HG03432 (cell line): ENCODE measurements around the gene PLD3.
"Not testable (repeated sequence)": the region's sequence is repeated elsewhere in the genome, so short reads cannot be mapped to it uniquely, and the experiment has no call there.

Source experiments
- ATAC-seq: cut with Tn5 transposase; IDR thresholded peaks from one replicate; pipeline ENCODE4 v1.9.1; 2021; ENCODE audit warnings: mild to moderate bottlenecking, moderate library complexity; ENCODE audit not compliant: unreplicated experiment

PLD3 gene

DNA sequence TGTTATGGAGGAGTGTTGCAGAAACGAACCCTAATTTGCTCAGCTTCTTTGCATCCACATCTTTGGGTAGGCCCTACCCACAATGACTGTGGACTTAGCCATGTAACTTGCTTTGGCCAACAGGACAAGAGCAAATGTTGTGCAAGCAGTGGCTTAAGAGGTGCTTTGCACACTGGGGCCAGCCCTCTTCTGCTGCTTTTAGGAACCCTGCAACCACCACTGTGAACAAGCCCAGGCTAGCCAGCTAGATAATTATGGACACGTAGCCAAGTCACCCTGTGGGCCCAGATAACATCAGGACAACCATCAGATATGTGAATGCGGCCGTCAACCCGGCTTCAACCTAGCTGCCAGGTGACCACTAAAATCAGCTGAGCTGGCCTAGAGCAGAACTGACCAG is 17.4 kb upstream of the PLD3 start:
- ATAC-seq = no peak

GRCh38 chr19:40332669-40333068 is 15.8 kb upstream of the PLD3 start:
- ATAC-seq = no peak

DNA sequence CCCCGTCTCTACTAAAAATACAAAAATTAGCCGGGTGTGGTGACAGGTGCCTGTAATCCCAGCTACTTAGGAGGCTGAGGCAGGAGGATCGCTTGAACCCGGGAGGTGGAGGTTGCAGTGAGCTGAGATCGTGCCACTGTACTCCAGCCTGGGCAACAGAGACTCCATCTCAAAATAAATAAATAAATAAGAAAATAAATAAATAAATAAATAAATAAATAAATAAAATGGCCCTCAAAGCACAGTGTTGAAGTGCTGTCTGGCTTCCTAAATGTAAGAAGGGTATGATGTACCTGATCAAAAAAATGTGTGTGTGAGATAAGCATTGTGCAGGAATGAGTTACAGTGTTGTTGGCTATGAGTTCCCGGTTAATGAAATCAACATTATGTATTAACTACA is 15.4 kb upstream of the PLD3 start:
- not testable (repeated sequence) for ATAC-seq

DNA sequence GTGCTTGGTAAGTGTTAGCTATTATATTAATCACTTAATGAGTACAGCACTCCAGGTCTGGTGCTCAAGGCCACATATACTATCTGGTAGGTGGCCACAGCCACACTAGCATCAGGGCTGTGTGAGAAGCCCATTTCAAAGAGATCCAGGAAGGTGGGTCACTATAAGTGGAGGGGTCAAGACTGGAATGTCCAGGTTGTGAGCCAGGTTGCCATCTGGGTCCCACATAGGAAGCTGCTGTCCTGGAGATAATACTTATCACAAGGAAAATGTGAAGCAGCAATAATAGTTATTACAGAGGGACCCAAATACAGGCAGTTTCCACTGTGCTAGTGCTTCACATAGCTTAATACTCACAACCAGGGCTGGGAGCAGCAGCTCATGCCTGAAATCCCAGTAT is 13.4 kb upstream of the PLD3 start:
- ATAC-seq = no peak

- ATAC-seq = no peak
These were observed 12.5 kb upstream of the PLD3 start for GRCh38 chr19:40335855-40336600.

- ATAC-seq = no peak
These were observed 11.9 kb upstream of the PLD3 start for GRCh38 chr19:40336601-40336900.

DNA sequence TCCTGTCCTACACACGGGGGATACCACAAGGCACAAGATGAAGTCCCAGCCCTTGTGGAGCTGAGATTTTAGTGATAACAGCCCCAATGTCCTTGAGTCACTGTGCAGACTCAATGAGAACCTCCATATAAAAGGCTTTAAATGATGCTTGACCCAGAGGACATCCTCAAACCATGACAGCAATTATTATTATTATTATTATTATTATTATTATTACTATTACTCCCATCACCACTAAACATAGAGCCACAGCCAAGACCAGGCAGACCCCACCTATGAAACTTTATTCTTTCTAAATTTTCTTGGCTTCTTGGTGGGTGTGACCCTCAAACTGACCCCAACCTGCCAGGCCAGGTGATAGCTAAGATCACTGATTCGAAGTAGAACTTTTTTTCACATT is 11.4 kb upstream of the PLD3 start:
- ATAC-seq = no peak

DNA sequence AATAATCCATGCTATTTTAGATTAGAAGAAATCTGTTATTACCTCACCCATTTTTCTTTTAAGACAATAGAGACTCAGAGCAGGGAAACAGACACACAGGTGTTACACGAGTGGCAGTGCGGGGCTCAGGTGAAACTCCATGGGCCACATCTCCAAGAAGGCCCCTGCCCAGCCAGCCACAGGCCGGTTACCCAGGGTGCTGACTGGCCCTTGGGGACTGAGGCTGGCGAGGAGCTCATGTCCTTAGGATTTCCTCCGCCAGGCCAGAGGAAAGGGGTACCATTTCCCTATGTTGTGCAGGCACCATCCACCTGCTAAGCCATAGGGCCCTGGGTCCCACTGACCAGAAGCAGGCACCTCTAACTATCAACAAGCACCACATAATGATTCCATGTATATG is 10.9 kb upstream of the PLD3 start:
- no peak for ATAC-seq

DNA sequence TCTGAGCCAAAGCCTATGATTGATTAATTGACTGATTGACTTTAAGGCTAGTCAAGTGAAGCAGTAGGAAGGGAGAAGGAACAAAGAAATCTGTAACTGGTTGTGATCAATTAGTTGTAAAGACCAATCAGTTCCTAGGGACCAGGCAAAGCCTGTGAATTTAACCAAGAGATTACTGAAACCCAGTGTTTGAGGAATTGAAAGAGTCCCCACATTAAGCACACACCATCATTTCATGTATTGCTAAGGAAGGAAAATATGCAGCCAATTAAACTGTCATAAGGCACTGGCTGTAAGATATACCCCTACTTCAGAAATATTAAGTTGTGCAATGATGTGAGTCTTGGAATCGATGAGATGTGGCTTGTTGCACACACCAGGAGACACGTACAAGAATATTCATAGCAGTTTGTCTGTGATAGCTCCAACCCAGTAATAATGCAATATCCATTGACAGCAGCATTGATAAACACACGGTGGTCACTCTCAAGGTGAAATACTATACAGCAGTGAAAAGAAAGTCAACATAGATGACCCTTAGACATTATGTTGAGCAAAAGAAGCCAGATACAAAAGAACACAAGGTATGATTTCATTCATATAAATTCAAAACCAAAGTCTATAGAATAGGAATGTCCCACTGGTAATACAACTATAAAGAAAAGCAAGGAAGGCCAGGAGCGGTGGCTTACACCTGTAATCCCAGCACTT is 9.3 kb upstream of the PLD3 start:
- ATAC-seq = no peak

DNA sequence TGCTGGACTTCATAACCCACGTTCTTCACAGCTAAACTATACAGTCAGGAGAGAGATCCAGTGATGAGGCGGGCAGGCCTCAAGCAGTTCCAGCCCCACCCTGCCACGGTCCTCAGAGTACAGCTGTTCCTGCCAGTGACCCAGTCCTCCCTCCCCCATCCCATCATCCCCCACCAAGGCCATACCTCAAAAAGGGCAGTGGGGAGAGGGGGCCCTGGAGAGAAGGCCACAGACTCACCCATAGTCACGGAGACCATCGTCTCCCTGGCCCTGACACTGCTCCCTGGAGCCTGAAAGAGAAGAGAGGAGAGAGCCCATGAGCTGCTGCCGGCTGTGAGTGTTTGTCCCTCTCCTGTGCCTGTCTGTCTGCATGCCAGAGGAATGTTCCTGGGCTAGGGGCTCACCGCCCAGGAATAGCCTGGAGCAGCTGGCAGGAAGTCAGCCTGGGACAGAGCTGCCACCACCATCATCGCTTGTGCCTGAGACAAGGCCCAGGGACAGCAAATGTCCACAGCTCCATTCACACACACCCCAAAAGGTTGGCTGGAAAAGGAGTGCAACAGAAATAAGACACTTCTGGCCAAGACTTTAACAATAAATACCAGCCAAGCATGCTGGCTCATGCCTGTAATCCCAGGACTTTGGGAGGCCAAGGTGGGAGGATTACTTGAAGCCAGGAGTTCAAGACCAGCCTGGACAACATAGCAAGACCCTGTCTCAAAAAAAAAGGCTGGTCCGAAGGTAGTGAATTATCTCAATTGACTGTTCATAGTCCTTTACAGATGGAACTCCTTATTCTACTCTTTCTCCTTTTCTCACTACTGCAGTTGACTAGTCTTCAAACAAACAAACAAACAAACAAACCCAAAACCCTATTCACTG is 6.7 kb upstream of the PLD3 start:
- no peak for ATAC-seq

GRCh38 chr19:40342644-40343311 is 5.7 kb upstream of the PLD3 start:
- ATAC-seq = no peak

DNA sequence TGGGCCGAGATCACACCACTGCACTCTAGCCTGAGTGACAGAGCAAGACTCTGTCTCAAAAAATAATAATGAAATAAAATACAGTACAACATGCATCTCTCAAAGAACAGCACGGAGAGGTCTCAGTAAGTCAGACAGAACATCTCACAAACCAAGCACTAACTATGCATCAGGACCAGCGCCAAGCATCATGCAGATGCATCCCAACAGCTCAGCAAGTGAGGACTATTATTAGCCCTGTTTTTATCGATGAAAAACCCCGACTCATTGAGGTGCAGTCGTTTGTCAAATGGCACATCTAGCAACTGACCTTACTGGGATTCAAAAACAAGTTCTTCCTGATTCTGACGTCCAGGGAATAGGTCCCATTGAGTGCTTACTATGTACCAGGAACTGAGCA is 4.1 kb upstream of the PLD3 start:
- no peak for ATAC-seq

GRCh38 chr19:40348961-40349507 is 539 bp downstream of the PLD3 start:
- ATAC-seq = no peak

- no peak for ATAC-seq
These were observed 7.6 kb downstream of the PLD3 start for GRCh38 chr19:40355975-40356680.

- ATAC-seq = no peak
These were observed 8.4 kb downstream of the PLD3 start for GRCh38 chr19:40356681-40357595.

DNA sequence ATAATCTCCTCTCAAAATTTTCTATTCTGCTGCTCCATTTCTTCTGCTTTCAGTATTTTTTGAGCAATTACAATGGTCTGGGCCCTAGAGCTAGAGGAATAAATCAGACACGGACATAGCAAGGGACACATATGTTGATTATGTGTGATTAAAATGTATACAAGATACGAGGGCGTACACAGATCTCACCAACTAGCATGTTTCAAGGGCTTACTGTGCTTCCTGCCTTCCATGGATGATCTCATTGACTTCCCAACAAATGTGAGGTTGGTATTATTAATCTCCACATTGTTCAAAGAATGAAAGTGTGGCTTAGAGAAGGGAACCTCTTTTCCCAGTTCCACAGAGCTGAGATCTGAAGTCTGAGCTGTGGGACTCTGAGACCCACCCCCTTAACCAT is 9.1 kb downstream of the PLD3 start:
- ATAC-seq = no peak

GRCh38 chr19:40358773-40359172 is 10.3 kb downstream of the PLD3 start:
- ATAC-seq = no peak

DNA sequence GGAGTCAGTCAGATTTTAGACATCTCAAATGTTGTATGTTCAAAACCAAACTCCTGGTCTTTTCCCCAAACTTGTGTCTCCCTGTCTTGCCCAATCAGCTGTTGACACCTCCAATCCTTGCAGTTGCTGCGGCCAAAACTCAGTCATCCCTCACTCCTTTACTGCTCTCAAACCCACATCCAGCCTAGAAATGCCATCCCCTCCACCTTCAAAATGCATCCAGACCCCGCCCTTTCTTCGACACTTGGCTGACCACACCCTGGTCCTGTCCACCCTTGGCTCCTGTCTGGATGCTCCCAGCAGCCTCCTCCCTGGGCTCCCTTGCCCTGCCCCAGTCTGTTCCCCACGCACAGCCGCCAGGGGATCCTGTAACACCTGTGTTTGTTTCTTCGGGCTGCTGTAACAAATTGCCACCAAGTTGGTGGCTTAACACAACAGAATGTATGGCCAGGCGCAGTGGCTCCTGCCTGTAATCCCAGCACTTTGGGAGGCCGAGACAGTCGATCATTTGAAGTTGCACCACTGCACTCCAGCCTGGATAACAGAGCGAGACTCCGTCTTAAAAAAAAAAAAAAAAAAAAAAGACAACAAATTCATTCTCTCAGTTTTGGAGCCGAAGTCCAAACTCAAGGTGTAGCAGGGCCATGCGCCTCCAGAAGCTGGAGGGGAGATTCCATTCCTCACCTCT is 11.7 kb downstream of the PLD3 start:
- no peak for ATAC-seq
